Urothelium cell line (cell line): ENCODE measurements around the gene EFCAB8.
"Not testable (repeated sequence)": the region's sequence is repeated elsewhere in the genome, so short reads cannot be mapped to it uniquely, and the experiment has no call there.

Experiments
- DNase-seq: peaks from one replicate; pipeline ENCODE4 v3.0.0; 2011; ENCODE audit warnings: low spot score, mixed read lengths
- FAIRE-seq: peaks from 2 replicates; lab custom pipeline; 2011; peaks lifted over from hg19 to GRCh38; lab: Jason Lieb, UNC

The EFCAB8 gene

GRCh38 chr20:32841632-32842031 is 17.1 kb upstream of the EFCAB8 start:
- FAIRE-seq (no peak), DNase-seq (no peak)

GRCh38 chr20:32842688-32843524 is 15.8 kb upstream of the EFCAB8 start:
- DNase-seq (no peak), FAIRE-seq (no peak)

- FAIRE-seq (no peak), DNase-seq (no peak)
Observed at GRCh38 chr20:32845786-32846185, 12.9 kb upstream of the EFCAB8 start.

- FAIRE-seq (no peak), DNase-seq (no peak)
Observed at GRCh38 chr20:32846852-32847251, 11.9 kb upstream of the EFCAB8 start.

- no peak for DNase-seq
- no peak for FAIRE-seq
Observed at GRCh38 chr20:32847964-32848363, 10.8 kb upstream of the EFCAB8 start.

- no peak for FAIRE-seq
Observed at GRCh38 chr20:32848846-32849245, 9.9 kb upstream of the EFCAB8 start.

GRCh38 chr20:32849577-32849976 is 9.1 kb upstream of the EFCAB8 start:
- FAIRE-seq, result no peak
- DNase-seq, result no peak

More at GRCh38 chr20:32848846-32849245, 9.9 kb upstream of the EFCAB8 start:
- no peak for DNase-seq

- FAIRE-seq, result no peak
- no peak for DNase-seq
Observed at GRCh38 chr20:32855387-32855786, 3.3 kb upstream of the EFCAB8 start.

- no peak for DNase-seq
- no peak for FAIRE-seq
Observed at GRCh38 chr20:32858189-32858588, 534 bp upstream of the EFCAB8 start.

- DNase-seq (no peak), FAIRE-seq (no peak)
Observed at GRCh38 chr20:32861446-32861845, 2.7 kb downstream of the EFCAB8 start.

- DNase-seq (no peak), FAIRE-seq (no peak)
Observed at GRCh38 chr20:32869562-32869961, 10.8 kb downstream of the EFCAB8 start.

- not testable (repeated sequence) for DNase-seq, FAIRE-seq
Observed at GRCh38 chr20:32870526-32870925, 11.8 kb downstream of the EFCAB8 start.

GRCh38 chr20:32870985-32871384 is 12.3 kb downstream of the EFCAB8 start:
- FAIRE-seq, result no peak
- no peak for DNase-seq

- DNase-seq, result no peak
- FAIRE-seq, result no peak
Observed at GRCh38 chr20:32871627-32872160, 13.0 kb downstream of the EFCAB8 start.

GRCh38 chr20:32872266-32872665 is 13.5 kb downstream of the EFCAB8 start:
- no peak for FAIRE-seq
- DNase-seq, result no peak

- DNase-seq (no peak), FAIRE-seq (no peak)
Observed at GRCh38 chr20:32875673-32876072, 16.9 kb downstream of the EFCAB8 start.

- no peak for FAIRE-seq
- no peak for DNase-seq
Observed at GRCh38 chr20:32877507-32877906, 18.8 kb downstream of the EFCAB8 start.

GRCh38 chr20:32878820-32879219 is 20.1 kb downstream of the EFCAB8 start:
- DNase-seq (no peak), FAIRE-seq (no peak)

GRCh38 chr20:32879538-32879937 is 20.8 kb downstream of the EFCAB8 start:
- FAIRE-seq, result no peak

GRCh38 chr20:32880635-32881034 is 21.9 kb downstream of the EFCAB8 start:
- FAIRE-seq, result no peak
- DNase-seq, result no peak

More at GRCh38 chr20:32879538-32879937, 20.8 kb downstream of the EFCAB8 start:
- DNase-seq, result no peak

- FAIRE-seq (no peak), DNase-seq (no peak)
Observed at GRCh38 chr20:32883081-32883480, 24.4 kb downstream of the EFCAB8 start.

GRCh38 chr20:32885185-32885584 is 26.5 kb downstream of the EFCAB8 start:
- FAIRE-seq (no peak), DNase-seq (no peak)
